Activated T-helper 1 cell treated with anti-CD3 and anti-CD28 coated beads, Interleukin-12 subunit alpha, Interleukin-12 subunit beta, Interleukin-2, Interleukin-4 antibody, amounts not matched to agents 30 ng/mL and 10 ng/mL and 1 ng/mL, durations not matched to agents 14 hours and 24 hours and 36 hours (primary cell): ENCODE results near the gene A2M. TPM values are rescaled to one million over a fixed set of nuclear protein-coding genes. Genes with fewer than 3 reads are reported as not detected.

Experiments used
- DNase-seq: peaks from one replicate; pipeline ENCODE4 v3.0.0; 2021; ENCODE audit warnings: low spot score
- H3K27ac Mint-ChIP-seq: one replicate; pipeline ENCODE4 v1.8.0; 2021; ENCODE audit warnings: mild to moderate bottlenecking, mixed read lengths
- H3K27me3 Mint-ChIP-seq: one replicate; pipeline ENCODE4 v1.8.0; 2022; ENCODE audit warnings: mild to moderate bottlenecking, moderate library complexity, mixed read lengths; ENCODE audit not compliant: insufficient read depth
- H3K36me3 Mint-ChIP-seq: one replicate; pipeline ENCODE4 v1.8.0; 2021; ENCODE audit warnings: low read depth, mixed read lengths
- H3K4me1 Mint-ChIP-seq: one replicate; pipeline ENCODE4 v1.8.0; 2021; ENCODE audit warnings: low read depth, mixed read lengths
- H3K4me3 Mint-ChIP-seq: one replicate; pipeline ENCODE4 v1.8.0; 2021; ENCODE audit warnings: mild to moderate bottlenecking, moderate library complexity, mixed read lengths
- H3K9me3 Mint-ChIP-seq: one replicate; pipeline ENCODE4 v1.8.0; 2021; ENCODE audit warnings: mixed read lengths
- intact Hi-C: fragments of 100-400 bp; cut with micrococcal nuclease; formaldehyde crosslinking; loops from one replicate; pipeline ENCODE4 v1.15.1; 2024
- total RNA-seq: library from RNA; stranded (reverse); gene quantifications from 2 replicates; pipeline ENCODE4 v1.2.3, GENCODE V29; 2022

The A2M gene
- total RNA-seq, 1 donor from 2014 or later, result not detected

DNA sequence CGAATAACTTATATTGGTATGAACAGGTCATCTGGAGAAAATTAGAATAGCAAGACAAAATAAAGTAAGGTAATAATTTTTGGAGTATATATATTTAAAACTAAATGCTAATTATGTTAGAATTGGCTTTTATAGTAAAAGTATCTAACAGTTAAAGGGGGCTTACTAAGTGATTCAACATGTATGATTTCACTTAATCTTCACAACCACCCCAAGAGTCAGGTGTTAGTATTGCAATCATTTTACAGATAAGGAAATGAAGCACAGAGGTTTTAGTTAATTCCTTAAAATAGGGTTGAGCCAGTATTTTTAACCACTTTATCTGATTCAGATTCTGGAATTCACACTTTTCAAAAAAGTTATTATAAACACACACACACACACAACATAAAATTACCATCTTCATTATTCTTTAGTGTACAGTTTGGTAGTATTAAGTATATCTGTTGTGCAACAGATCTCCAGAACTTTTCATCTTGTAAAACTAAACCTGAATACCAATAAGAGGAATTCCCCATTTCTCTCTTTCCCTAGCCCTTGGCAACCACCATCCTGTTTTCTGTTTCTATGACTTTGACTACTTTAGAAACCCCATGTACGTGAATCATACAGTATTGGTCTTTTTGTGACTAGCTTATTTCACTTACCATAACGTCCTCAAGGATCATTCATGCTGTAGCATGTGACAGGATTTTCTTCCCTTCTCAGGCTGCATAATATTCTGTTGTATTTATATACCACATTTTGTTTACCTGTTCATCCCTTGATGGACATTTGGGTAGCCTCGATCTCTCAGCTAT is 12.5 kb downstream of the A2M start:
- peaks cover 7% of the 10 kb centered on the region for H3K4me1 Mint-ChIP-seq
- no peaks in the 10 kb centered on the region for H3K9me3 Mint-ChIP-seq
- DNase-seq, result no peak
- H3K4me3 Mint-ChIP-seq, result no peak overlapping the region
- no peaks in the 10 kb centered on the region for H3K36me3 Mint-ChIP-seq
- no peaks in the 10 kb centered on the region for H3K27me3 Mint-ChIP-seq
- no peak overlapping the region for H3K27ac Mint-ChIP-seq
- intact Hi-C loops, result loop anchor here (5.0 kb wide), 1 partner anchor 144 kb away; no protein-coding TSS in a partner anchor

DNA sequence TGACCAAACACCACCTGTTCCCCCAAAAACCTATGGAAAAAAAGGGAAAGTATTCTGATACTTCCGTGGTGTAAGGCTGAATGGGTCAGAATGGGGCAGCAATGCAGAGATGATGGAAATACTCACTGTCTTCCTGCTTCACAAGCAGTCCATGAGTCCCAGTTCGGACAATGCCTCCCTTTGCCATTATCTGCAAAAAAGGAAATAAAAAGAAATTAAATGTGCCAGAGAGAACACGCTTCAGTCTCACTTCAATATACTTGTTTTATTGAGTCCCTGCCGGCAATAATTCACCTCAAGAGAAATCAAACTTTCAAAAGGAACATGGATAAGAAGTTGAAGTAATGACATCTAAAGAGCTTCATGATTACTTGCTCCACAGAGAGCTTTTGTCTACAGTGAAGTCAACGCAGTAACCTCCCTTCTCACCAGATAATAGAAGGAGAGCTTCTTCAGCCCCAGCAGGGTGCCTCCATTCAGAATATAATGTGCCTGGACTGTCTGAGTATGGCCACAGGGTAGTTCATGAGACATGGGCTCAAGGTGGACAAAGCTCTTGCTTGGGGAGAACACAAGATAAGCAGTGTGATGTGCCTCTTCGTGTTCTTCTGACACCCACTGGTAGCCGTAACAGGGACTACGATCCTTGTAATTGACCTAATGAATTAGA is 14.6 kb downstream of the A2M start:
- Mint-ChIP-seq H3K36me3 (no peaks in the 10 kb centered on the region), H3K27me3 (no peaks in the 10 kb centered on the region), H3K9me3 (no peaks in the 10 kb centered on the region), H3K4me3 (no peak overlapping the region), H3K27ac (no peak overlapping the region), H3K4me1 (peaks cover 7% of the 10 kb centered on the region)
- intact Hi-C loops, result loop anchor here (5.0 kb wide), 1 partner anchor 146 kb away; no protein-coding TSS in a partner anchor
- DNase-seq, result no peak

GRCh38 chr12:9099552-9100190 is 16.0 kb downstream of the A2M start:
- Mint-ChIP-seq H3K4me3 (no peak overlapping the region), H3K27me3 (no peaks in the 10 kb centered on the region), H3K4me1 (peaks cover 7% of the 10 kb centered on the region), H3K36me3 (no peaks in the 10 kb centered on the region), H3K27ac (no peak overlapping the region), H3K9me3 (no peaks in the 10 kb centered on the region)
- DNase-seq, result no peak
- intact Hi-C loops, result loop anchor here (5.0 kb wide), 1 partner anchor 148 kb away; no protein-coding TSS in a partner anchor

GRCh38 chr12:9098463-9099026 is 17.2 kb downstream of the A2M start:
- H3K9me3 Mint-ChIP-seq, result no peaks in the 10 kb centered on the region
- intact Hi-C loops, result no loop called here
- H3K27me3 Mint-ChIP-seq, result no peaks in the 10 kb centered on the region
- H3K36me3 Mint-ChIP-seq, result no peaks in the 10 kb centered on the region
- H3K27ac Mint-ChIP-seq, result no peak overlapping the region
- peaks cover 2% of the 10 kb centered on the region for H3K4me1 Mint-ChIP-seq
- no peak overlapping the region for H3K4me3 Mint-ChIP-seq
- no peak for DNase-seq

- intact Hi-C loops, result no loop called here
- Mint-ChIP-seq H3K4me3 (no peak overlapping the region), H3K27ac (no peak overlapping the region), H3K27me3 (no peaks in the 10 kb centered on the region), H3K4me1 (no peaks in the 10 kb centered on the region), H3K36me3 (no peaks in the 10 kb centered on the region), H3K9me3 (no peaks in the 10 kb centered on the region)
- DNase-seq, result no peak
Observed at GRCh38 chr12:9098115-9098452, 17.6 kb downstream of the A2M start.

DNA sequence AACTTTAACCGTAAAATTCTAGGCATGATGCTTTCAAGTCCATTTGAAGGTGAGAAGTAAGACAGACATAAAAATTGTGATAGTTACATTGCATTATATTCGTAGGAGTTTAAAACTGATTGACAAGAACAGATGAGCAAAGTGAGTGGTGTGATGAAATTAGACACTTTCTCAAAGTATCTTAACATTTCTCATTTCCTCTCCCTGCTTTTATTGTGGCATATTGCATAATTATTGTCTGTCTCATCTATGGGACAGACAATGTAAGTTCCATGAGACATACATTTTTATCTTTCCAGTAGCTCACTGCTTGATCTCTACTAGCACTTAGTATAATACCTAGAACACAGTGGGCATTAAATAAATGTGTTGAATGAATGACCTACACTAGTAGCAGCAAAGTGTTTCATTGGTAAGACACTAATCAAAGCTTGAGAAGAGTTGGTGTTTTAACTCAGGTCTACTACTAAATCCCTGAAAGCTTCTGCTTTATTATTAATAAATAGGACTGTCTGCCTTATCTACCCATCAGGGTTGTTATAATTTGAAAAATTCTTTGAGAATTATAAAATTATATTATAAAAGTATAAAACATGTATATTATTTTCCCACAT is 19.0 kb downstream of the A2M start:
- no peaks in the 10 kb centered on the region for H3K4me1 Mint-ChIP-seq
- H3K9me3 Mint-ChIP-seq, result no peaks in the 10 kb centered on the region
- no peak overlapping the region for H3K4me3 Mint-ChIP-seq
- H3K36me3 Mint-ChIP-seq, result no peaks in the 10 kb centered on the region
- H3K27me3 Mint-ChIP-seq, result no peaks in the 10 kb centered on the region
- DNase-seq, result no peak
- no peak overlapping the region for H3K27ac Mint-ChIP-seq
- intact Hi-C loops, result no loop called here

DNA sequence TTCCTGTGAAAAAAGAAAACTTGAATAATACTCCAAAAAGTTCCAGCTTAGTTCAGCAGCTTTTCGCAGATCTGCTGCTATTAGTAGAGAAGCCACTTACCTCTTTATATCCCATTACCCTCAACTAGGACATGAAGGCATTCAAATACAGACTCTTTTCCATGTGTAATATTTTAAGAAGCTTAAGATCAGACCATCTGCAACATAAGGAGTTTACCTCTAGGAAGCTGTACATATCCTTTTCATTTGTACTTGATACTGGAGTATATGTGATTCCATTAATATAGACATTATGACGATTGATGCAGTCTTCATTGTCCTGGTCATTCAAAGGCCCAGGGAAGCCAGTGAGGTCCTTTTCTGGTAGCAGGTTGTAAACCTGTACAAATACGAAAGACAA is 20.4 kb downstream of the A2M start:
- Mint-ChIP-seq H3K27me3 (no peaks in the 10 kb centered on the region), H3K27ac (no peak overlapping the region), H3K36me3 (no peaks in the 10 kb centered on the region), H3K4me3 (no peak overlapping the region), H3K4me1 (no peaks in the 10 kb centered on the region), H3K9me3 (no peaks in the 10 kb centered on the region)
- DNase-seq, result no peak
- intact Hi-C loops, result no loop called here

- Mint-ChIP-seq H3K27ac (no peak overlapping the region), H3K4me3 (no peak overlapping the region), H3K4me1 (no peaks in the 10 kb centered on the region), H3K27me3 (no peaks in the 10 kb centered on the region), H3K36me3 (no peaks in the 10 kb centered on the region), H3K9me3 (no peaks in the 10 kb centered on the region)
- no peak for DNase-seq
- intact Hi-C loops, result no loop called here
Observed at GRCh38 chr12:9094512-9095206, 21.1 kb downstream of the A2M start.

DNA sequence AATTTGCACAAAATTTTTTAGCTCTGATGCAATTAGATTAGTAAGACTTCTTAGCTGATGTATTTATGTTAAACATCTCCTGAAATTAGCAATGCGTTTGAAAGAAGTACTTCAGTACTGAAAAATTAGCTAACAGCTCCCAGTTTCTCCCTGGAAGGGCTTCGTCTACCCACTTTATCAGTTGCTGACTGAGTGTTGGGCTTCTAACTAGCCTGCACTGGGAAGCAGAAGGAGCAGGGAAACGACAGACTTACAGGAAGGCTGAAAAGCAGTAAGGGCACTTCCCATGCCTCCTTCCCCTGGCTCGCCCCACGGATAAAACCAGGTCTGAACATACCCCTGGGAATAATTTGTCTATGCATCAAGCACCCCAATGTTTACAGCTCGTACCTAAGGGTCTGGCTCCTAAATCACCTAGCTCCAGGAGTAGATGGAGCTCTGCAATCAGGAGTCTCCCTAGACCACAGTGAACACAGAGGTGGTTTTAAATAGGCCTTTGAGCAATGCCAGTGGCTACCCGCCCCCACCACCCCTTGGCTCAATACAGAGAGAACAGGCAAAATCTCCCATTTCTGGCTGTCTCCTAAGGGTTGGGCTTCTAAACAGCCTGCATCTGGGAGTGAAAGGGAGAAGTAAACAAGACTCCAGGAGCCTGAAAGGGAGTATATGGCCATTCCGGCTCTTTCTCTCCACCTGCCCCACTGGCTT is 23.7 kb downstream of the A2M start:
- intact Hi-C loops, result no loop called here
- DNase-seq, result no peak
- Mint-ChIP-seq H3K36me3 (no peaks in the 10 kb centered on the region), H3K27ac (no peak overlapping the region), H3K27me3 (no peaks in the 10 kb centered on the region), H3K4me3 (no peak overlapping the region), H3K4me1 (no peaks in the 10 kb centered on the region), H3K9me3 (no peaks in the 10 kb centered on the region)

- Mint-ChIP-seq H3K9me3 (no peaks in the 10 kb centered on the region), H3K4me3 (no peak overlapping the region), H3K36me3 (no peaks in the 10 kb centered on the region), H3K4me1 (no peaks in the 10 kb centered on the region), H3K27ac (no peak overlapping the region), H3K27me3 (no peaks in the 10 kb centered on the region)
- no peak for DNase-seq
- intact Hi-C loops, result no loop called here
Observed at GRCh38 chr12:9090220-9090619, 25.5 kb downstream of the A2M start.

DNA sequence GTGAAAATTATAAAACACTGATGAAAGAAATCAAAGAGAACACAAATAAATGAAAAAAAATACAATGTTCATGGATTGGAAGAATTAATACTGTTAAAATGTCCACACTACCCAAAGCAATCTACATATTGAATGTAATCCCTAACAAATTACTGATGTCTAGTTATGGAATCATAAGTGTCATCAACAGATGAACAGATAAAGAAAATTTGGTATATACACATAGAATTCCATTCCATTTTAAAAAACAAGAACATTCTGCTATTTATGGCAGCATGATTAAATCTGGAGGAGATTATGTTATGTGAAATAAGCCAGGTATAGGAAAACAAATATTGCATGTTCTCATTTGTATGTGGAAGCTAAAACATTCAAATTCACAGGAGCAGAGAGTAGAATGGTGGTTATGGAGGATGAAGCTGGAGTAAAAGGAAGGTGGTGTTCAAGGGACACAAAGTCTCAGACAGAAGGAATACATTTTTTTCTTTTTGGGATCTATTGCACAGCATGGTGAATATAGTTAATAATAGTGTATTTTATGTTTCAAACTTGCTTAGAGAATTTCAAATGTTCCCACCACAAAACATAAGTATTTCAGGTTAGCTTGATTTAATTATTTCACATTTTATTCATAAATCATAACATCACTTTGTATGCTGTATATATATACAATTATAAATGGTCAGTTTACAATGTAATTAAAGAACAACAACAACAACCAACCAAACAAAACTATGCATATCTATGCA is 28.5 kb downstream of the A2M start:
- Mint-ChIP-seq H3K27me3 (peaks cover 2% of the 10 kb centered on the region), H3K4me3 (no peak overlapping the region), H3K9me3 (peaks cover 7% of the 10 kb centered on the region), H3K27ac (no peak overlapping the region), H3K36me3 (no peaks in the 10 kb centered on the region), H3K4me1 (no peaks in the 10 kb centered on the region)
- DNase-seq, result no peak
- intact Hi-C loops, result no loop called here
